T-helper 2 cell (primary cell): Measurements from ENCODE around the gene CAPN1.

ENCODE experiments used
- DNase-seq, 5 experiments: peaks; one replicate each; pipeline versions ENCODE4 v3.0.0 to v3.0.0-alpha.2; 2012 to 2022

The CAPN1 gene

DNA sequence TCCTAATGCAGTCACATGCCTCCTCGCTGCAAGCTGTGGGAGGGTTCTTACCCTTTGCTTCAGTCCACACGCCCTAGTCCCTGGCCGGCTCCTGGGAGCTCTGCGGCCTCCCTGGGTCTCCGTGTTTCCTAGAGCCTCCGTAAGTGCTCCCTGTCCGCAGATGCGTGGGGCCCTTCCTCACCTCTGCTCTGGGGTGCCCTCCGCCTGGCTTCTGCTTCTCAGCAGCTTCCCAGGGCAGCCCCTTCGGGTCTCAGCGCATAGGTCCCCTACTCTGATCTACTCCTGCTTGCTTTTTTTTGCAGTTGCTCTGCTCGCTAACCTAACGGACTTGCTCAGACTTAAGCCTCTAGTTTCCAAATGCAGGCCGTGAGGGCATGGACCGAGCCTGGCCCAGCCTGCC is 22.4 kb downstream of the CAPN1 start:
- DNase-seq, result no peak

DNA sequence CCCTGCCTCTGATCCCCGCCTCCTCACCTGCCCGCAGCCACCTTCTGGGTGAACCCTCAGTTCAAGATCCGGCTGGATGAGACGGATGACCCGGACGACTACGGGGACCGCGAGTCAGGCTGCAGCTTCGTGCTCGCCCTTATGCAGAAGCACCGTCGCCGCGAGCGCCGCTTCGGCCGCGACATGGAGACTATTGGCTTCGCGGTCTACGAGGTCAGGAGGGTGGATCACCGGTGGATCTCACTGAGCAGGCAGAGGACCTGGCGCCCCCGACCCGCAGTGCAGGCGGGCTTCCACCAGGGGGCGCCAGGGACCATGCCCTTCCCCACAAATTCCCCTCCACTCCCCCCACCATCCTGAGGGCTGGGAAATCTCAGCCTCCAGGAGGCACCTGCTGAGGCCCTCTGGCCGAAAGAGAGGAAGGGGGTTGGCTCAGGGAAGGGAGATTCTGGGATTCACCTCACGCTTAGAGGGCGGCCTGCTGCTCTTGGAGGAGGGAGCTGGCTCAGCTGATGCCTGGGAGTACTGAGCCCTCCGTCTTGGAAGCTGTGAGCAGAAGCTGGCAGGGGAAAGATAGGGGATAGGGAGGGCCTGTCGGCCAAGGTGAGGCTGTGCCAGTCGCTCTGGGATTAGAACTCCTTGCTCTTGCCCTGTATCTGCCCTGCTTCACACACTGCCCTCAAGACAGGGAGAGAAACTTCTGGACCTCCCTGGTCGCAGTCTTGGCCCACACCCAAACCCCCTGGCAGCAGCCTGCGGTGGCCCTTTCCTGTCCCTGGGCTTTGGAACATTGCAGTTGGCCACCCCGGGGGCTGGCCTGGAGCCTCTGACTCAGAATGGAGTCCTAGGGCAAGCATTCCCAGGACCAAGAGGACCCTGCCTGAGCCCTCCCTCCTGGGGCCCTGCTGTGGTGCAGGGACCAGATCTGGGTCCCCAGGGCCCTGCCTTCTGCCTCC is 23.2 kb downstream of the CAPN1 start:
- DNase-seq, result peak in 4 of 5 experiments; percentile 16 to 39 (median 30)

DNA sequence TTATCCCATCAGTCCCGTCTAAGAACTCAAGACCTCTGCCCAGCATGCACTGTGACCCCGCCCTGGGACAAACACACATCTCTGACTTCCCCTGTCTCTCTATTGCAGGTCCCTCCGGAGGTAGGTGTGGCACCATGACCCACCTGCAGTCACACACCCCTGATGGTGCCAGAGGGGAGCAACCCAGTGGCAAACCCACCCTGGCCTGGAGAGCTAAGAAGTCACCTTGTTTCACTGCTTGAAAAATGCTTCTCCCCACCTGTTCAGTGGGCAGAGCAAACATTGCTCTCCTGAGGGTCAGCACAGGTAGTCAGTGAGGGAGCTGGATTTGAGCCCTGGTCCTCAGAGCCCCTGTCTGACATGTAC is 23.9 kb downstream of the CAPN1 start:
- no peak for DNase-seq

DNA sequence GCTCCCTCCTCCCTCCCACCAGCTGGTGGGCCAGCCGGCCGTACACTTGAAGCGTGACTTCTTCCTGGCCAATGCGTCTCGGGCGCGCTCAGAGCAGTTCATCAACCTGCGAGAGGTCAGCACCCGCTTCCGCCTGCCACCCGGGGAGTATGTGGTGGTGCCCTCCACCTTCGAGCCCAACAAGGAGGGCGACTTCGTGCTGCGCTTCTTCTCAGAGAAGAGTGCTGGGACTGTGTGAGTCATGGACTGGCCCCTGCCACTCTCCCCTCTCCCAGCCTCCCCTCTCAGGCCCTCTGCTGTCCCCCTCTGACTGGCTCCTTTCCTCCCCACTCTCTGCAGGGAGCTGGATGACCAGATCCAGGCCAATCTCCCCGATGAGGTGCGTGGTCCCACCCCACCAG is 24.7 kb downstream of the CAPN1 start:
- no peak for DNase-seq

DNA sequence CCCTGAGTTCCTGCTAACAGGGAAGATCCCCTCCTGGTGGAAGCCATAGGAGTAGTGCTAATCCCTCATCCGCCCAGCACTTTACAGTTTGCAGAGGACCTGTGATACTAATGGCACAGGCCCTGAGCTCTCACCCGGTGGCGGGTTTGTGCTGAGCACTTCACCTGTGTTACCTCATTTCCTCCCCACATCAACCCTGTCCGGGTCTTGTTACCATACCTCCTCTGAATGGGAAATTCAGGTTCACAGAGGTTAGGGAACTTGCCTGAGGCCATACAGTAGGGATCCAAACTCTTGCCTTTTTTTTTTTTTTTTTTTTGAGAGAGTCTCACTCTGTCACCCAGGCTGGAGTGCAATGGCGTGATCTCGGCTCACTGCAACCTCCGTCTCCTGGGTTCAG is 25.2 kb downstream of the CAPN1 start:
- DNase-seq, result no peak

DNA sequence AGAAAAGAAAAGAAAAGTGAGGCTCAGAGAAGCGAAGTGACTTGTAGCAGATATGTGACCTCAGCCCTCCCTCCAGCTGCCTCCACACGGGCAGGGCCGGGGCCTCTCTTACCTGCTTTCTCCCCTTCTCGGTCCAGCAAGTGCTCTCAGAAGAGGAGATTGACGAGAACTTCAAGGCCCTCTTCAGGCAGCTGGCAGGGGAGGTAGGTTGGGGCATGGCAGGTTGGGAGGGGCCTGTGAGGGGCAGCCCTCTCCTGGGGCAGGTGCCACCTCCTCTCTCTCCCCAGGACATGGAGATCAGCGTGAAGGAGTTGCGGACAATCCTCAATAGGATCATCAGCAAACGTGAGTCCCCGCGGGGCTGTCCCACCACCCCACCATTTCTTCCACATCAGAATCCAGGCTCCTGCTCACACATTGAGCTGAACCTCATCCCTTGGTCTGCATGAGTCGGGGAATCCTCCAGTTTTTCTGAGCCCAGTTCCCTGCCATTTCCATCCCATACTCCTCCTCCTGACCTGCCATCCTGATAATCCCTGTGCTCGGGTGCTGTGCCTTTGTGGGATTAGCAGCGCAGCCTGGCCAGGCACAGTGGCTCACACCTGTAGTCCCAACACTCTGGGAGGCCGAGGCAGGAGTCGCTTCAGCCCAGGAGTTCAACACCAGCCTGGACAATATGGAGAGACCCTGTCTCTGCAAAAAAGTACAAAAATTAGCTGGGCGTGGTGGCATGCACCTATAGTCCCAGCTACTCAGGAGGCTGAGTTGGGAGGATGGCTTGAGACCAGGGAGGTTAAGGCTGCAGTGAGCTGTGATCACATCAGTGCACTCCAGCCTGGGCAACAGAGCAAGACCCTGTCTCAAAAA is 26.4 kb downstream of the CAPN1 start:
- no peak for DNase-seq

DNA sequence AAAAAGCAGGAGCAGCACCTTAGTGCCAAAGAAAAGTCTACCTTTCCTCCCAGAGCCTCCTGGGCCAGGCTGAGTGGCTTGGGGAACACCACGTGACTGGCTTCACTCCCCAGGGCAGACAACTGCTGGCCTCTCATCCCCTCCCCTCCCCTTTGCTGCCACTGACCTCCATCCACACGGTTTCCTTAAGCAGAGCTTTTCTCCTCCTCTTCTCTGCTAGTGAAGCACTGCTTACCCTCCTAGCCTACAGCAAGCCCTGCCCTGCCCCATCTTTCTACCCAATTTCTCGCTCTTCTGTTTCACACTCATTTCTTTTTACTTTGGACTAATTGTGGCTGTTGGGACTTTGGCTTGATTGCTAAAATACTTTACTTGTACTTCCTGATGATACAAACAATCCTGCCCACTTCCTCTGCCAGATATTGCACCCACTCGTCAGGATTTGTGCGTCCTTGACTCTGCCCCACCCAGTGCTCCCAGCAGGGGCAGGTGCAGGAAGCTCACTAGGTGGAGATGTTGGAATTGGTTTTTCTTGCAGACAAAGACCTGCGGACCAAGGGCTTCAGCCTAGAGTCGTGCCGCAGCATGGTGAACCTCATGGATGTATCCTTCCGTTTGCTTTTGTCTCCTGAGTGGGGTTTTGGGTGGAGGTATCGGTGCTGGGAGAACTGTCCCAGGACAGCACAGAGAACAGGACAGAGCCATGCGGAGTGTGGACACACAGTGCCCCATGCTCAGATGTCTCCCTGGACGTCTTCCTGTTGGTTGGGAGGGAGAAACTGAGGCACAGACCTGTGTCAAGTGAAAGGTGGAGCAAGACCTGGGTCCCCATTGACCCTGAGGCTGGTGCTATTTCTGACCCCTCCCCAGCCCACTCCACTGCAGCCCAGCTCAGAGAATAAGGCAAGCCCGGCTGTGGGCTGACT is 27.3 kb downstream of the CAPN1 start:
- DNase-seq, result no peak

DNA sequence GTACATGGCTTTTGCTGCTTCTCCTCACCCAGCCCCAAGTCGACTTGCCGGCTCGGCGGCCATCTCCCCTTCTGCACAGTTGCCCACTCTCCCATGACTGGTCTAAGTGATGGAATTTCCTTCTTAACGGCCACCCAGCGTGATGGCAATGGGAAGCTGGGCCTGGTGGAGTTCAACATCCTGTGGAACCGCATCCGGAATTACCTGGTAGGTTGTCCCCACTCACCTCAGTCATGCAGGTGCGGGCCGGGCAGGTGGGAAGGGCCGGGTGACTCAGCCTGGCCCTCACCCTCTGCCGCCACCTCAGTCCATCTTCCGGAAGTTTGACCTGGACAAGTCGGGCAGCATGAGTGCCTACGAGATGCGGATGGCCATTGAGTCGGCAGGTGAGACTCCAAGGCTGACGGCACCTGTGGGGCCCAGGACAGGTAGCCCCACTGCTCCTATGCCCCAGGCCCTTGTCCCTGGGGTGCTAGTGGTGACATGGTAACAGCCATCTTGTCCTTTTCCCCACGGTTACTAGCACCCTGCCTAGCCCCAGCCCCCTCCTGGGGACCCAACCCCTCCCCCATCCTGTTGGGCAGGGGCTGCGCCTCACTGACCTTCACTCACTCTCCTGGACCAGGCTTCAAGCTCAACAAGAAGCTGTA is 28.1 kb downstream of the CAPN1 start:
- DNase-seq, result no peak

DNA sequence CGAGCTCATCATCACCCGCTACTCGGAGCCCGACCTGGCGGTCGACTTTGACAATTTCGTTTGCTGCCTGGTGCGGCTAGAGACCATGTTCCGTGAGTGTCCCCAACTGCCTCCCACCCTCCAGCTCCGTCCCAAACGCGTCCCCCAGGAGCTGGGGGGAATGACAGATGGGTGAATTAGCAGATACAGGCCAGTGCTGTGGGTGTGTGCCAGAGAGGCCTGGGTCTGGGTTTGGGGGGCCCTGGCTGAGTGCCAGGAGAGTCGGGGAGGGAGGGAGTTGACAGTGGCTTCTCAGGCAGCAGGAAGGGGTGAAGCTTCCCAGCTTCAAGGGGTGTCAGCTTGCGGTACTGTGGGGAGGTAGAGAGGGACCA is 28.6 kb downstream of the CAPN1 start:
- no peak for DNase-seq

DNA sequence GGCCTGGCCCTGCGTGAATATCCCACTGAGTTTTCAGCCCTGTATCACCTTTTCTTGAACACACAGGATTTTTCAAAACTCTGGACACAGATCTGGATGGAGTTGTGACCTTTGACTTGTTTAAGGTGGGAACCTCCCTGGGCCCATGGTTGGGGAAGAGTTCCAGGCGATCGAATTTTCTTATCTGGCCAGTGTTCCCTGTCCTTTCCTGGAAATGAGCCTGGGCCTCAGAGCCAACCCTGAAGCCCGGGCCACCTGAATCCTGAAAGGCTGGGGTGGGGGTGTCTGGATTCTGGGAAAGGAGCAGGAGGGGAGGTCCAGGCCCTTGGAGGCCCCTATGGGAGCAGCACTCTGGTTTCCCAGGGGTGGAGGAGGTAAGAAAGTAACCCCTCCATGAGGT is 29.0 kb downstream of the CAPN1 start:
- DNase-seq, result no peak

DNA sequence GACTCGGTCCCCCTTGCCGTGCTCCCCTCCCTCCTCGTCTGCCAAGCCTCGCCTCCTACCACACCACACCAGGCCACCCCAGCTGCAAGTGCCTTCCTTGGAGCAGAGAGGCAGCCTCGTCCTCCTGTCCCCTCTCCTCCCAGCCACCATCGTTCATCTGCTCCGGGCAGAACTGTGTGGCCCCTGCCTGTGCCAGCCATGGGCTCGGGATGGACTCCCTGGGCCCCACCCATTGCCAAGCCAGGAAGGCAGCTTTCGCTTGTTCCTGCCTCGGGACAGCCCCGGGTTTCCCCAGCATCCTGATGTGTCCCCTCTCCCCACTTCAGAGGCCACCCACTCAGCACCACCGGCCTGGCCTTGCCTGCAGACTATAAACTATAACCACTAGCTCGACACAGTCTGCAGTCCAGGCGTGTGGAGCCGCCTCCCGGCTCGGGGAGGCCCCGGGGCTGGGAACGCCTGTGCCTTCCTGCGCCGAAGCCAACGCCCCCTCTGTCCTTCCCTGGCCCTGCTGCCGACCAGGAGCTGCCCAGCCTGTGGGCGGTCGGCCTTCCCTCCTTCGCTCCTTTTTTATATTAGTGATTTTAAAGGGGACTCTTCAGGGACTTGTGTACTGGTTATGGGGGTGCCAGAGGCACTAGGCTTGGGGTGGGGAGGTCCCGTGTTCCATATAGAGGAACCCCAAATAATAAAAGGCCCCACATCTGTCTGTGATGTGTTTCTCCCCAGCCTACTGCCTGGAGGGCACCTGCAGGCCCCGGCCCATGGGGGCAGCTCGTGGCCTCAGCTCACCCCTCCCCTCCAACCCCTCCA is 29.8 kb downstream of the CAPN1 start:
- DNase-seq, result no peak

DNA sequence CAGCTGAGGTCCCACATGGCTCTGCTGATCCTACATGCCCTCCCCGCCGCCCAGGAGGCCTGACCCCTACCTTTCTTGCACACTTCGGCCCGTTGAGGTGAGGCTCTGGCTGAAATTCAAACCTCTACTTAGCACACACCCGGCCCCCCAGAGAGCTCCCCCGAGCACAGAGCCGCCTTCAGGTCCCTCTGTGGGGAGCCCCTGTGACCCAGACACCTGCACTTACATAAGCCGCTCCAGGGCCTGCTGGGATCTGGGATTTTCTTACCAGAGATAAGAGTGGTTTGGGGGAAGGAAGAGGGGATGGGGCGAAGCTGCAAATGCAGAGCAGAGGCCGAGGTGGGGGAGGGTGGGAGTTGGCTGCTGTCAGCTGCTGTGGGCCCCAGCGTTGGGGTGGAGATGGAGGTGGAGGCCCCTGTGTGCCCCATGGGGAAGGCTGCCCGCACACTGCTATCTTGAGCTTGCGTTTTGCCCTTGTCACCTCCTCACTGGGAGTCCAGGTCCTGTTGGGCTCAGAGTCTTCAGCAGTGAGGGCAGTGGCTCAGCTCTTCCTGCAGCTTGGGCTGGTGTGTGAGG is 30.6 kb downstream of the CAPN1 start:
- DNase-seq, result no peak

DNA sequence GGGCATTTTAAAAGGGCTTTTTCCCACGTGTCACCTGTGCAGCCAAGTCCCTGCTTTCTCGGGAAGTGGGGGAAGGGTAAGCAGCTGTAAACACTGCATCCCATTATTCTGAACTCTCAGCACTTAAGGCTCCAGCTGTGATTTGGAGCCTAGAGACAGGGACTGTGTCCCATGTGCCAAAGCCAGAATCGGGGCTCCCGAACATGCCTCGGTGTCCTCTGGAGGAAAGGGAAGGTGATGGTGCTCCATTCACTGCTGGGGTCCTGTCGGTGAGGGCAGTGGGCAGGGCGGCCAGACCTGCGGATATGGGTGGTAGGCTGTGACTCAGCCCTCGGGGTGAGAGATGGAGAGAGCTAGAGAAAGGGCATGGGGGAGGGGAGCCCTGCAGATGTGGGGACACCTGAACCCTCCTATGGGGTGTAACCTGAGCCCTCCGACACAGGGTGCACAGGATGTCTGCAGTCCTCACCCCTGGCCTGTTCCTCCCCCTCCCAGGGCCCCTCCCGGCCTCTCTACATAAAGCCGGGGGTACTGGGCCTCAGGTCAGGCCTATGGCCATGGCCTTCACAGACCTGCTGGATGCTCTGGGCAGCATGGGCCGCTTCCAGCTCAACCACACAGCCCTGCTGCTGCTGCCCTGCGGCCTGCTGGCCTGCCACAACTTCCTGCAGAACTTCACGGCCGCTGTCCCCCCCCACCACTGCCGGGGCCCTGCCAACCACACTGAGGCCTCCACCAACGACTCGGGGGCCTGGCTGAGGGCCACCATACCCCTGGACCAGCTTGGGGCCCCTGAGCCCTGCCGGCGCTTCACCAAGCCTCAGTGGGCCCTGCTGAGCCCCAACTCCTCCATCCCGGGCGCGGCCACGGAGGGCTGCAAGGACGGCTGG is 31.8 kb downstream of the CAPN1 start:
- DNase-seq, result peak in 1 of 5 experiments; percentile 9

DNA sequence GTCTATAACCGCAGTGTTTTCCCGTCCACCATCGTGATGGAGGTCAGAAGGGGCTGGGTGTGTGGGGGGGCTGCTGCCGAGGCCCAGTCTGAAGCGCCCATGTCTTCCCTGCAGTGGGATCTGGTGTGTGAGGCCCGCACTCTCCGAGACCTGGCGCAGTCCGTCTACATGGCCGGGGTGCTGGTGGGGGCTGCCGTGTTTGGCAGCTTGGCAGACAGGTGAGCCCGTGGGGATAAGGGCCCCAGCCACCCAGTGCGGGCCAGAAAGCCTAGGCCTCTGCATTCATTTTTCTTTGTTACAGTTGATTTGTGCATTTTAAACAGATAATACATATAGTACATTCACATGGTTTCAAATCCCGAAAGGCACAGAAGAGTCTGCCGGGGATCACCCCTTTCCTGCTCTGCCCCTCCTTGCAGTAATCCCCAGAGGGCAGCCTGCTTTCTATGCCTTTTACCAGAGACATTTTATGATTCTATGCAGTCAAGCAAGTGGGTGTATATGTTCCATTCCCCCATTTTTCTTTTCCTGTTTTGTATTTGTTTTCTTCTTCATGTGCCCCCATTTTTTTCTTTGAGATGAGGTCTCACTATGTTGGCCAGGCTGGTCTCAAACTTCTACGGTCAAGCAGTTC is 32.6 kb downstream of the CAPN1 start:
- DNase-seq, result no peak

DNA sequence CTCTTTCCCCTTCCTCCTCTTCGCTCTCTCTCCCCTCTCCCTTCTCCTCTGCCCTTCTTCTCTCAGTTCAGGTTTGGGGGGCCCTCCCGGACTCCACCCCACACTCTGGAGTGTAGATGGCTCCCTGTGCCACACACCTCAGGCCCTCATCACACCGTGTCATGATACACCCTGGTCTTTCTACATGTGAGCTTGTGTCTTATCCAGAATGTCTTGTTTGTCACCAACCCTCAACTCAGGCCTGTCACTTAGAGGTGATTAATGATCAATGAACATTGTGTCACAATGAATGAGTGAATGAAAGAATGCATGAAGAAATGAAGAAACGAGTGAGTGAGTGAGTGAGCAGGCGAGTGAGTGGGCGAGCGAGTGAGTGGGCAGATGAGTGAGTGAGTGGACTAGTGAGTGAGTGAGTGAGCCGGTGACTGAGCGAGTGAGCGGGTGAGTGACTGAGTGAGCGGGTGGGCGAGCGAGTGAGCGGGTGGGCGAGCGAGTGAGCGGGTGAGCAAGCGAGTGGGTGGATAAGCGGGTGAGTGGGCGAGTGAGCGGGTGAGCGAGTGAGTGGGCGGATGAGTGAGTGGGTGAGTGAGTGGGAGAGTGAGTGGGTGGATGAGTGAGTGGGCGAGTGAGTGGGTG is 33.8 kb downstream of the CAPN1 start:
- DNase-seq, result peak in 1 of 5 experiments; percentile 11

DNA sequence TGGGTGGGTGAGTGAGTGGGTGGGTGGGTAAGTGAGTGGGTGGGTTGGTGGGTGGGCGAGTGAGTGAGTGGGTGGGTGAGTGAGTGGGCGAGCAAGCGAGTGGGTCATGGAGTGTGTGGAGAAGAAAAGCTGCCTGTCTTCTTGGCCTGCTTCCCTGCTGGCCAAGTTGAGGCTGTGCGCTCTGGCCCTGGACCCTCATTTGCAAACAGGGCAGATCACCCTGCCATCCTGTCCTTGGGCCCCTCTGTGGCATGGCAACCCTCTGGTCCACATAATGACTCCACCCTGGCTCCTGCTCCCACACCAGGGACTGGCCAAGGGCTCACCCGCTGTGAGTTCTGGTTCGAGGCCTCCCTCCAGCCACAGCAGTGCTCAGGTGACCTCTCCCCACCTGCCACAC is 35.1 kb downstream of the CAPN1 start:
- no peak for DNase-seq

DNA sequence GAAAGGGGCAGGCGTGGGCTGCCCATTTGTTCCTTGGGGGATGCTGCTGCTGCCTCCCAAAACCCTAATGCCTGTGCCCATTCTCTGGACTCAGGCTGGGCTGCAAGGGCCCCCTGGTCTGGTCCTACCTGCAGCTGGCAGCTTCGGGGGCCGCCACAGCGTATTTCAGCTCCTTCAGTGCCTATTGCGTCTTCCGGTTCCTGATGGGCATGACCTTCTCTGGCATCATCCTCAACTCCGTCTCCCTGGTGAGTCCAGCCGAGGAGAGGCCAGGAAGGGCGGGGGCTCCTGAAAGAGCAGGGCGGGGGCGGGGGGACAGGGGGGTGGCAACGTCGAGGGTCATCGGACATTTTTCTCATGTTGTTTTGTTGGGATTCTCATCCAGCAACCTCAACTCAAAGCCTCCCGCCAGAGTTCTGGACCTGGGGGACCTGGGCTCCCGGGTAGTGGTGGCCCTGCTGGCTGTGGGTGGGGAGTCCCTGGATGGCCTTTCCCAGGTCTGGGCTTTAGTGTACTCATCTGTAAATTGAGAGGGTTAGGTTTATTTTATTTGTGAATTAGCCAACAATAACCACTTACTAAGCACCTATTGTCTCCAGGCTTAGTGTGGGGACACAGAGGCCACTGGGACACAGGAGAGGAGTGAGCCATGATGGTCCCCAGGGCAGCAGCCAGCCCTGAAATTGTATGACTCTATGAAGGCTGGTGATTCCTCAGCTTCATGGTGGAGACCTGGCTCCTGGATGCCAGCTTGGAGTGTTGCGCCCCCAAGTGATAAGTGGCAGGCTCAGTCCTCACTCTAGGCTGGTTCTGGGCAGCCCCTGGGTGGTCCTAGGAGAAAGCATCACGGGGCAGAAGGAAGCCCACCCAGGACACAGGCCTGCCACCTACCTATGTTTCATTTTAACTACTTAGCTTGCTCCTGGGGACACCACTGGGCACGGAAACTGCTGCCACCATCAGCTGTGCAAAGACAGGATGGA is 36.0 kb downstream of the CAPN1 start:
- DNase-seq, result no peak

DNA sequence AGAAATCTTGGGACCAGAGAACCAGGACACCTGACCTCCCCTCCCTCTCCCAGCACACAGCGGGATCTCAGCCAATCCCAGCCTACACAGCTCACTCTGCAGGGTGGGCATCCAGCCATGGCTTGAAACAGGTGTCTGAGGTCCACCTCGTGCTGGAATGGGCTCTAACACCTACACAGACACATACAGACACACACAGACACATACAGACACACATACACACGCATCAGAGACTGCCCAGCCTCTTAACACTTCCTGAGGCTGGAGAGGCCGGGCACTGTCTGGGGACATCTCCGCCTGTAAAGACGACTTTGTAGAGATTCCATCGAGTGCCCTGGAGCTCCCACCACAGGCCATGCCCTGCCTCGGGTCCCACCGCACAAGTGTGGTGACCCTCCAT is 36.7 kb downstream of the CAPN1 start:
- DNase-seq, result no peak
